H1 (cell line): Measurements from ENCODE around the gene NR2F1-AS1. TPM values are rescaled to one million over a fixed set of nuclear protein-coding genes. Genes with fewer than 3 reads are reported as not detected.

Experiments
- CTCF ChIA-PET: fragments of 300-600 bp; sonication (Branson Sonifier 250); formaldehyde crosslinking; loops from one replicate; lab custom pipeline; 2021; ENCODE audit not compliant: partially characterized antibody; lab: Charles Lee
- POLR2A ChIA-PET: fragments of 300-600 bp; sonication (Branson Sonifier 250); formaldehyde crosslinking; loops from one replicate; lab custom pipeline; 2021; ENCODE audit warnings: inconsistent platforms; ENCODE audit not compliant: partially characterized antibody; lab: Charles Lee
- DNase-seq, 2 experiments: peaks; one replicate each; pipeline versions ENCODE4 v3.0.0 to v3.0.0-alpha.2; 2010 to 2022; ENCODE audit warnings: low spot score in 2 of 2, low read depth in 1 of 2, mixed read lengths in 1 of 2
- FAIRE-seq: peaks from 2 replicates; lab custom pipeline; 2011; peaks lifted over from hg19 to GRCh38; lab: Jason Lieb, UNC
- H2AFZ ChIP-seq: 2 replicates; pipeline ENCODE4 v1.8.1; 2012; ENCODE audit warnings: low read length, inconsistent platforms
- H2AK5ac ChIP-seq: 2 replicates; pipeline ENCODE4 v1.6.1; 2013; ENCODE audit warnings: low read depth, low read length
- H2BK120ac ChIP-seq: replicated peaks from 2 replicates; pipeline ENCODE3; 2013; ENCODE audit warnings: low read depth, low read length, inconsistent platforms
- H2BK12ac ChIP-seq: 2 replicates; pipeline ENCODE4 v1.6.1; 2013; ENCODE audit warnings: low read depth, low read length
- H2BK15ac ChIP-seq: 2 replicates; pipeline ENCODE4 v1.6.1; 2013; ENCODE audit warnings: low read length
- H2BK20ac ChIP-seq: 2 replicates; pipeline ENCODE4 v1.6.1; 2013; ENCODE audit warnings: low read length
- H2BK5ac ChIP-seq: 2 replicates; pipeline ENCODE4 v1.6.1; 2013; ENCODE audit warnings: low read depth, low read length
- H3K14ac ChIP-seq: 2 replicates; pipeline ENCODE4 v1.6.1; 2013; ENCODE audit warnings: inconsistent platforms; ENCODE audit not compliant: insufficient read length
- H3K18ac ChIP-seq: 2 replicates; pipeline ENCODE4 v1.6.1; 2013; ENCODE audit warnings: low read length; ENCODE audit errors: extremely low read depth
- H3K23ac ChIP-seq: 2 replicates; pipeline ENCODE4 v1.6.1; 2013; ENCODE audit warnings: inconsistent platforms; ENCODE audit not compliant: insufficient read length
- H3K23me2 ChIP-seq: 2 replicates; pipeline ENCODE4 v1.6.1; 2013; ENCODE audit warnings: low read depth, low read length
- H3K27ac ChIP-seq: 2 replicates; pipeline ENCODE4 v1.6.1; 2011; ENCODE audit warnings: low read depth, low read length, inconsistent platforms
- H3K27me3 ChIP-seq, 4 experiments: replicated peaks in 1 of 4; 1 replicate in 1 of 4; 2 replicates in 3 of 4; pipeline versions ENCODE4 v1.6.1 to v1.8.1; 2011 to 2013; ENCODE audit warnings: low read length in 3 of 4, mild to moderate bottlenecking in 3 of 4, inconsistent platforms in 2 of 4, mixed read lengths in 2 of 4, moderate library complexity in 1 of 4; ENCODE audit not compliant: control insufficient read depth in 3 of 4, insufficient read depth in 3 of 4; ENCODE audit errors: extremely low read depth in 1 of 4
- H3K36me3 ChIP-seq, 4 experiments: 2 replicates each; pipeline versions ENCODE4 v1.6.1 to v1.8.1; 2011 to 2013; ENCODE audit warnings: mild to moderate bottlenecking in 4 of 4, low read length in 3 of 4, moderate library complexity in 2 of 4, control low read depth in 1 of 4, inconsistent platforms in 1 of 4; ENCODE audit not compliant: insufficient read depth in 4 of 4, control insufficient read depth in 2 of 4
- H3K4ac ChIP-seq: replicated peaks from 2 replicates; pipeline ENCODE3; 2013; ENCODE audit warnings: low read length, low read depth, mixed read lengths, inconsistent platforms; ENCODE audit not compliant: insufficient read length
- H3K4me1 ChIP-seq, 4 experiments: replicated peaks in 1 of 4; 1 replicate in 1 of 4; 2 replicates in 3 of 4; pipeline versions ENCODE4 v1.6.1 to v1.8.1; 2011 to 2013; ENCODE audit warnings: low read length in 3 of 4, inconsistent platforms in 2 of 4, mixed read lengths in 1 of 4; ENCODE audit not compliant: insufficient read depth in 4 of 4, control insufficient read depth in 3 of 4
- H3K4me2 ChIP-seq, 2 experiments: 2 replicates each; pipeline versions ENCODE4 v1.6.1 to v1.8.1; 2011 to 2013; ENCODE audit warnings: low read depth in 2 of 2, low read length in 2 of 2, control low read depth in 1 of 2, inconsistent platforms in 1 of 2, mild to moderate bottlenecking in 1 of 2; ENCODE audit not compliant: insufficient read depth in 1 of 2
- H3K4me3 ChIP-seq, 4 experiments: fragments of 200-600, 300-600 bp in 1 of 4; sonication (generic), shearing (Covaris generic), sonication (Bioruptor Twin) in 1 of 4; 2 replicates each; pipeline versions ENCODE4 v1.5.1 to v1.8.1; 2011 to 2016; ENCODE audit warnings: low read length in 4 of 4, low read depth in 3 of 4, control low read depth in 2 of 4, inconsistent platforms in 2 of 4, mild to moderate bottlenecking in 2 of 4, mixed read lengths in 1 of 4, moderate library complexity in 1 of 4; ENCODE audit not compliant: insufficient read depth in 2 of 4; ENCODE audit errors: extremely low read depth in 1 of 4
- H3K56ac ChIP-seq: replicated peaks from 2 replicates; pipeline ENCODE3; 2013; ENCODE audit warnings: low read depth, mild to moderate bottlenecking, mixed read lengths, low read length, inconsistent platforms; ENCODE audit not compliant: insufficient read length
- H3K79me1 ChIP-seq: 2 replicates; pipeline ENCODE4 v1.6.1; 2013; ENCODE audit warnings: low read depth, low read length, control low read depth
- H3K79me2 ChIP-seq, 2 experiments: 2 replicates each; pipeline versions ENCODE4 v1.6.1 to v1.8.1; 2012 to 2013; ENCODE audit warnings: low read length in 2 of 2, mild to moderate bottlenecking in 2 of 2, inconsistent platforms in 1 of 2; ENCODE audit not compliant: insufficient read depth in 2 of 2, control insufficient read depth in 1 of 2
- H3K9ac ChIP-seq, 4 experiments: replicated peaks in 1 of 4; 1 replicate in 1 of 4; 2 replicates in 3 of 4; pipeline versions ENCODE4 v1.6.1 to v1.8.1; 2011 to 2013; ENCODE audit warnings: low read depth in 3 of 4, low read length in 3 of 4, control low read depth in 2 of 4, mild to moderate bottlenecking in 2 of 4, moderate library complexity in 2 of 4, inconsistent platforms in 1 of 4; ENCODE audit errors: extremely low read depth in 1 of 4
- H3K9me3 ChIP-seq, 2 experiments: 2 replicates each; pipeline versions ENCODE4 v1.6.1 to v1.8.1; 2012 to 2013; ENCODE audit warnings: mild to moderate bottlenecking in 2 of 2, moderate library complexity in 2 of 2, control low read depth in 1 of 2, inconsistent platforms in 1 of 2, low read depth in 1 of 2, low read length in 1 of 2, mixed read lengths in 1 of 2; ENCODE audit not compliant: insufficient read depth in 2 of 2
- H4K20me1 ChIP-seq, 2 experiments: replicated peaks in 1 of 2; 2 replicates each; pipeline versions ENCODE3 to v1.8.1; 2011 to 2013; ENCODE audit warnings: inconsistent platforms in 2 of 2, low read length in 2 of 2, mild to moderate bottlenecking in 1 of 2; ENCODE audit not compliant: insufficient read depth in 2 of 2, control insufficient read depth in 1 of 2
- H4K5ac ChIP-seq: 2 replicates; pipeline ENCODE4 v1.6.1; 2013; ENCODE audit warnings: low read length, low read depth, mixed read lengths, inconsistent platforms; ENCODE audit not compliant: insufficient read length
- H4K8ac ChIP-seq: 2 replicates; pipeline ENCODE4 v1.8.0; 2013; ENCODE audit warnings: mild to moderate bottlenecking, moderate library complexity, low read length, inconsistent platforms; ENCODE audit not compliant: insufficient read depth; ENCODE audit errors: extremely low read depth
- H4K91ac ChIP-seq: replicated peaks from 2 replicates; pipeline ENCODE3; 2013; ENCODE audit warnings: low read length, mixed read lengths, inconsistent platforms; ENCODE audit not compliant: insufficient read length
- E2F6 ChIP-seq: IDR thresholded peaks from 2 replicates; pipeline ENCODE4 v1.6.1; 2012; ENCODE audit warnings: inconsistent platforms
- POLR2AphosphoS5 ChIP-seq: IDR thresholded peaks from 2 replicates; pipeline ENCODE4 v1.6.1; 2011; ENCODE audit warnings: low read depth, low read length
- SAP30 ChIP-seq: fragments of 300-600 bp; sonication (generic); IDR thresholded peaks from 2 replicates; pipeline ENCODE4 v1.7.1; 2012; ENCODE audit warnings: low read length, moderate library complexity, mild to moderate bottlenecking, inconsistent platforms; ENCODE audit not compliant: insufficient read depth, insufficient replicate concordance
- TAF1 ChIP-seq: IDR thresholded peaks from 2 replicates; pipeline ENCODE4 v1.6.1; 2011; ENCODE audit warnings: mild to moderate bottlenecking, low read depth, low read length
- TCF12 ChIP-seq: IDR thresholded peaks from 2 replicates; pipeline ENCODE4 v1.6.1; 2011; ENCODE audit warnings: low read depth, mild to moderate bottlenecking, low read length
- TEAD4 ChIP-seq: IDR thresholded peaks from 2 replicates; pipeline ENCODE4 v1.6.1; 2012; ENCODE audit warnings: low read depth, low read length, inconsistent platforms, mixed read lengths
- WGBS, 2 experiments: shearing (Covaris generic) in 1 of 2; methylation state at CpG; one replicate each; pipeline versions ENCODE4 v1.1.6 to v1.1.7; 2013 to 2015; ENCODE audit warnings: low lambda C conversion rate in 2 of 2, mixed read lengths in 2 of 2, inconsistent platforms in 1 of 2, low coverage in 1 of 2, missing lambda C conversion rate in 1 of 2; ENCODE audit not compliant: insufficient replicate concordance in 2 of 2, insufficient coverage in 1 of 2, insufficient read length in 1 of 2; ENCODE audit errors: extremely low coverage in 1 of 2, missing lambda C conversion rate in 1 of 2; 5-methylcytosine and 5-hydroxymethylcytosine counted together
- polyA plus RNA-seq, 7 experiments: library from polyadenylated mRNA; depleted of rRNA in 3 of 7; stranded (reverse) in 5 of 7; unstranded in 2 of 7; fragments of >200 nt in 5 of 7; fragments of 200-250 nt in 2 of 7; gene quantifications; 1 replicate in 5 of 7; 2 replicates in 1 of 7; 4 replicates in 1 of 7; pipeline versions ENCODE4 v1.2.1 to v1.2.3, GENCODE V29; 2011 to 2013; ENCODE audit warnings: missing spikeins in 2 of 7, mixed read lengths in 2 of 7
- total RNA-seq: library from RNA; stranded (reverse); fragmentation: NEBNext Ultra II Directional; extraction: Animal tissue kit (Norgen Biotek cat#: 25700); gene quantifications from 2 replicates; pipeline ENCODE4 v1.2.1, GENCODE V29; 2021
- TF ChIP-seq, protein P1 (sequence below), 3 experiments: IDR thresholded peaks; 1 replicate in 2 of 3; 2 replicates in 1 of 3; pipeline versions ENCODE4 v1.5.1 to v1.6.1; 2011; ENCODE audit warnings: low read length in 3 of 3, mild to moderate bottlenecking in 3 of 3, inconsistent platforms in 2 of 3, low read depth in 1 of 3, moderate library complexity in 1 of 3; ENCODE audit not compliant: insufficient read depth in 1 of 3; ENCODE audit errors: control extremely low read depth in 1 of 3

The NR2F1-AS1 gene
- total and polyA plus RNA-seq, 2 of the 8 experiments (the other 6 are each of a cell fraction or from before 2014, with no cell fraction given): 1.6 to 5.6 TPM

GRCh38 chr5:93596676-93597490 lies 15.9 kb upstream of the NR2F1-AS1 start:
- ChIA-PET POLR2A (no interaction called here), CTCF (interaction anchor here (0.6 to 3.9 kb wide), 16 partner anchors 10 to 317 kb away, joined by 3 to 32 read pairs (median 3); partner anchors contain the start of genes NR2F1 and POU5F2)
- Histone ChIP-seq H3K79me1 (no peaks in the 10 kb centered on the region), H3K4me2 (peak overlapping the region; percentile 56 to 62), H4K8ac (no peak overlapping the region), H2BK12ac (no peak overlapping the region), H3K36me3 (no peaks in the 10 kb centered on the region), H3K56ac (no peak overlapping the region), H3K14ac (no peak overlapping the region), H2AK5ac (no peak overlapping the region; the same call in 1 of the 2 replicates), H2BK15ac (no peak overlapping the region), H2BK120ac (no peak overlapping the region), H3K4ac (no peak overlapping the region), H3K9ac (no peak overlapping the region), H4K20me1 (peaks cover 18 to 41% of the 10 kb centered on the region in 2 experiments), H3K27me3 (peaks cover 94 to 100% (median 97%) of the 10 kb centered on the region in 4 experiments), H4K91ac (no peak overlapping the region), H3K79me2 (no peaks in the 10 kb centered on the region), H3K23me2 (peaks cover 3% of the 10 kb centered on the region; the same call in 1 of the 2 replicates), H3K18ac (peak overlapping the region; percentile 75; the same call in 1 of the 2 replicates), H3K23ac (no peak overlapping the region), H2BK5ac (no peak overlapping the region), H3K4me1 (peaks cover 5 to 28% (median 18%) of the 10 kb centered on the region in 4 experiments), H4K5ac (no peak overlapping the region), H3K9me3 (no peaks in the 10 kb centered on the region), H3K27ac (no peak overlapping the region), H2BK20ac (no peak overlapping the region), H3K4me3 (peak overlapping the region in 3 of 4 experiments; percentile 13 to 47 (median 15); a peak in 5 of 8 replicates), H2AFZ (no peak overlapping the region)
- FAIRE-seq (no peak), DNase-seq (no peak)
- WGBS, 2 experiments: 3% methylated on average over 38 of the region's 40 CpGs; no CpG with 5 or more reads in 1 of the 2 experiments
- TF ChIP-seq, protein P1, sequence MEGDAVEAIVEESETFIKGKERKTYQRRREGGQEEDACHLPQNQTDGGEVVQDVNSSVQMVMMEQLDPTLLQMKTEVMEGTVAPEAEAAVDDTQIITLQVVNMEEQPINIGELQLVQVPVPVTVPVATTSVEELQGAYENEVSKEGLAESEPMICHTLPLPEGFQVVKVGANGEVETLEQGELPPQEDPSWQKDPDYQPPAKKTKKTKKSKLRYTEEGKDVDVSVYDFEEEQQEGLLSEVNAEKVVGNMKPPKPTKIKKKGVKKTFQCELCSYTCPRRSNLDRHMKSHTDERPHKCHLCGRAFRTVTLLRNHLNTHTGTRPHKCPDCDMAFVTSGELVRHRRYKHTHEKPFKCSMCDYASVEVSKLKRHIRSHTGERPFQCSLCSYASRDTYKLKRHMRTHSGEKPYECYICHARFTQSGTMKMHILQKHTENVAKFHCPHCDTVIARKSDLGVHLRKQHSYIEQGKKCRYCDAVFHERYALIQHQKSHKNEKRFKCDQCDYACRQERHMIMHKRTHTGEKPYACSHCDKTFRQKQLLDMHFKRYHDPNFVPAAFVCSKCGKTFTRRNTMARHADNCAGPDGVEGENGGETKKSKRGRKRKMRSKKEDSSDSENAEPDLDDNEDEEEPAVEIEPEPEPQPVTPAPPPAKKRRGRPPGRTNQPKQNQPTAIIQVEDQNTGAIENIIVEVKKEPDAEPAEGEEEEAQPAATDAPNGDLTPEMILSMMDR (IDR thresholded peaks at IDR 0.05; ENCODE audit: control extremely low read depth in 1 of 3, insufficient read depth in 1 of 3, low read depth in 1 of 3, low read length in 3 of 3): peak; percentile 31 to 49 (median 42)
- peak; percentile 49; the same call in 1 of the 2 replicates for TF ChIP-seq E2F6
- no peak for TF ChIP-seq SAP30
- 0 out of 2 replicates have a peak, but pooled peaks have one; percentile 1 for TF ChIP-seq TEAD4
- no peak for TF ChIP-seq POLR2AphosphoS5
- 0 out of 2 replicates have a peak, but pooled peaks have one; percentile 22 for TF ChIP-seq TCF12
- TF ChIP-seq TAF1: no peak
